Esophagus squamous epithelium (tissue), 4 donors: ENCODE results near the gene FFAR3.

Experiments
- POLR2A ChIP-seq, 4 donors: fragments of 450-650 bp; IDR thresholded peaks; one replicate each; pipeline ENCODE4 v1.6.1; 2017; ENCODE audit warnings: antibody characterized with exemption in 4 of 4, mild to moderate bottlenecking in 4 of 4, moderate library complexity in 3 of 4
- TF ChIP-seq, protein P1 (sequence below), 6 experiments: fragments of 450-650 bp in 4 of 6; fragments of 200-600 bp in 2 of 6; sonication (generic) in 2 of 6; IDR thresholded peaks; one replicate each; pipeline ENCODE4 v1.5.1; 2016 to 2019; ENCODE audit warnings: antibody characterized with exemption in 6 of 6, mild to moderate bottlenecking in 4 of 6, moderate library complexity in 4 of 6

DNA sequence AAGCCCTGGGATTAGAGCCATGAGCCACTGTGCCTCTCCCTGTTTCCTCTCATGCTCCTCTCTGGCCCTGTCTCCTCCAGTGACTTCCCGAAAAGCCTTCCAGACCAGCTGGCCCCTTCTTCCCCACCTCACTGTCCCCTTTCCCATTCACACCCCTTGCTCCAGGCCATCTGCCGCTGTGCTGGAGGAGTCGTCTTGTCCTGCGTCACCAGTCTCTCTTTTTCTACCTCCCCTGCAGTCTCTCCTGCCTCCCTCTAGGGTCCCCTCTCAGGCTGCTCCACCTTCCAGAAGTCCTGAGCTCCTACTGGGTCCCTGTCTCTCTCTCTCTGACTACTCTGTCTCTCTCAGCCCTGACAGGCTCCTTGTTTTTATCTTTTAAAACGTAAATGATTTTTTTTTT is 15.8 kb upstream of the FFAR3 start:
- TF ChIP-seq, protein P1, sequence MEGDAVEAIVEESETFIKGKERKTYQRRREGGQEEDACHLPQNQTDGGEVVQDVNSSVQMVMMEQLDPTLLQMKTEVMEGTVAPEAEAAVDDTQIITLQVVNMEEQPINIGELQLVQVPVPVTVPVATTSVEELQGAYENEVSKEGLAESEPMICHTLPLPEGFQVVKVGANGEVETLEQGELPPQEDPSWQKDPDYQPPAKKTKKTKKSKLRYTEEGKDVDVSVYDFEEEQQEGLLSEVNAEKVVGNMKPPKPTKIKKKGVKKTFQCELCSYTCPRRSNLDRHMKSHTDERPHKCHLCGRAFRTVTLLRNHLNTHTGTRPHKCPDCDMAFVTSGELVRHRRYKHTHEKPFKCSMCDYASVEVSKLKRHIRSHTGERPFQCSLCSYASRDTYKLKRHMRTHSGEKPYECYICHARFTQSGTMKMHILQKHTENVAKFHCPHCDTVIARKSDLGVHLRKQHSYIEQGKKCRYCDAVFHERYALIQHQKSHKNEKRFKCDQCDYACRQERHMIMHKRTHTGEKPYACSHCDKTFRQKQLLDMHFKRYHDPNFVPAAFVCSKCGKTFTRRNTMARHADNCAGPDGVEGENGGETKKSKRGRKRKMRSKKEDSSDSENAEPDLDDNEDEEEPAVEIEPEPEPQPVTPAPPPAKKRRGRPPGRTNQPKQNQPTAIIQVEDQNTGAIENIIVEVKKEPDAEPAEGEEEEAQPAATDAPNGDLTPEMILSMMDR (IDR thresholded peaks at IDR 0.05), result no peak
- TF ChIP-seq POLR2A (IDR thresholded peaks at IDR 0.05), result no peak
